ENCODE measurements around the gene RMND5B. TPM values are rescaled to one million over a fixed set of nuclear protein-coding genes. Genes with fewer than 3 reads are reported as not detected.

Gene RMND5B
- total and polyA plus RNA-seq, 8 donors = 25.3 to 72.9 (median 33.8) TPM

- Histone ChIP-seq H3K36me3 (no peaks in the 10 kb centered on the region), H3K9me3 (no peaks in the 10 kb centered on the region), H3K27ac (peak overlapping the region in 4 of 5 donors; percentile 51 to 73 (median 56)), H3K4me3 (peak overlapping the region; percentile 52 to 79 (median 54)), H3K27me3 (peaks cover 0 to 72% (median 19%) of the 10 kb centered on the region in 3 donors), H3K4me1 (peaks cover 18 to 47% (median 40%) of the 10 kb centered on the region in 4 donors)
- 13 to 26% (median 18%) methylated on average over 20 to 28 of the region's 28 CpGs for WGBS, 5 donors
- TF ChIP-seq, protein P1, sequence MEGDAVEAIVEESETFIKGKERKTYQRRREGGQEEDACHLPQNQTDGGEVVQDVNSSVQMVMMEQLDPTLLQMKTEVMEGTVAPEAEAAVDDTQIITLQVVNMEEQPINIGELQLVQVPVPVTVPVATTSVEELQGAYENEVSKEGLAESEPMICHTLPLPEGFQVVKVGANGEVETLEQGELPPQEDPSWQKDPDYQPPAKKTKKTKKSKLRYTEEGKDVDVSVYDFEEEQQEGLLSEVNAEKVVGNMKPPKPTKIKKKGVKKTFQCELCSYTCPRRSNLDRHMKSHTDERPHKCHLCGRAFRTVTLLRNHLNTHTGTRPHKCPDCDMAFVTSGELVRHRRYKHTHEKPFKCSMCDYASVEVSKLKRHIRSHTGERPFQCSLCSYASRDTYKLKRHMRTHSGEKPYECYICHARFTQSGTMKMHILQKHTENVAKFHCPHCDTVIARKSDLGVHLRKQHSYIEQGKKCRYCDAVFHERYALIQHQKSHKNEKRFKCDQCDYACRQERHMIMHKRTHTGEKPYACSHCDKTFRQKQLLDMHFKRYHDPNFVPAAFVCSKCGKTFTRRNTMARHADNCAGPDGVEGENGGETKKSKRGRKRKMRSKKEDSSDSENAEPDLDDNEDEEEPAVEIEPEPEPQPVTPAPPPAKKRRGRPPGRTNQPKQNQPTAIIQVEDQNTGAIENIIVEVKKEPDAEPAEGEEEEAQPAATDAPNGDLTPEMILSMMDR (IDR thresholded peaks at IDR 0.05) = no peak
- TF ChIP-seq POLR2A (IDR thresholded peaks at IDR 0.05) (no peak), POLR2AphosphoS5 (IDR thresholded peaks at IDR 0.05) (no peak), EP300 (IDR thresholded peaks at IDR 0.05) (no peak)
- peak; percentile 60 to 63 for DNase-seq
- intact Hi-C loops (cut with DNase I; ENCODE audit: low total_unique reads) = no loop called here
Measured at GRCh38 chr5:178114325-178115135, 16.3 kb upstream of the RMND5B start.

DNA sequence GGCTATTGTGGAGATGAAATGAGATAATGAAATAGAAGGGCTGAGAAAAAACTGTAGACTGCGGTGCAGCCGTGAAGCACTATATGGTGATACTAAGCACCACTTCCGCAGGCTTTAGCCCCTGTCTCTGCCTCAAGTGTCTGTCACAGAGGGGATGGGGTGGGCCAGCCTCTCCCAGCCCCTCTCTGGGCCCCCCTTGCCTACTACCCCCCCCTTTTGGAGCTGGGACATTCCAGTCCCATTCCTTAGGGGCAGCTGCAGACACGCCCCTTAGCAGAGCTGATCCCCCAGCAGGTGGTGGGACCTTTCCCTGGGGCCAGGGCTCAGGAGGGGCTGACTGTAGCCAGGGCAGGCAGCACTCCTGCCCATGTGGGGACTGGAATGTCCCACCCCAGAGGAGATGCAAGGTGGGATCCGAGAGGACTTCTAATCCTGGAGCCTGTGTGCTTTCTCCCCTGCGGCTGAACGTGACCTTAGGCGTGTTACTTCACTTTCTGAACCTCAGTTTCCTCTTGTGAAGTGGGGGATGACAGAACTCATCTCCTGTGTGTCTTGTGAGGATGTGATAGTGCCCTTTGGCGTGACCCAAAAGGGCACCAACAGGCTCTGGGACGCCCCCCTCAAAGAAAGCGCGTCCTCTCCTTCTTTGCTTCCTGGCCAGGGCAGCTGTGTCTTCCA is 15.5 kb upstream of the RMND5B start:
- no peak overlapping the region for H3K27ac ChIP-seq

DNA sequence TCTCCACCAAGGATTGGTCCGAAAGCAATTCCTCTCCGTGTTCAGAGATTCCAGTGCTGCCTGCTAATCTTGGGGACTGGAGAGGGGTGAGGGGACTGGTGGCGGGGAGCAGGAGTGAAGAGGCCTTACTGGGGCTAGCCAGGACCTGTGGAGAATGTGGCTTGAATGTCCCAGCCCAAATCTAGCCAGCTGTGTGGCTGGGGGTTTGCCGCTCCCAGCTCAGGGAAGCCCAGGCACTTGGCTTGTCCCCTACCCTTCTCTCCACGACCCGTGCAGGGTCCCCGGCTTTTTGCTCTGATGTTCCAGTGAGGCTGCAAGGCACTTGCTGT is 15.0 kb upstream of the RMND5B start:
- Histone ChIP-seq H3K27me3 (peaks cover 0 to 67% (median 19%) of the 10 kb centered on the region in 3 donors), H3K36me3 (no peaks in the 10 kb centered on the region), H3K4me3 (peak overlapping the region in 1 of 4 donors; percentile 22), H3K27ac (no peak overlapping the region), H3K4me1 (peaks cover 18 to 50% (median 42%) of the 10 kb centered on the region in 4 donors), H3K9me3 (no peaks in the 10 kb centered on the region)
- intact Hi-C loops (cut with DNase I; ENCODE audit: low total_unique reads) = no loop called here
- TF ChIP-seq EP300 (IDR thresholded peaks at IDR 0.05) = no peak
- no peak for TF ChIP-seq POLR2AphosphoS5 (IDR thresholded peaks at IDR 0.05)
- no peak for TF ChIP-seq POLR2A (IDR thresholded peaks at IDR 0.05)
- TF ChIP-seq, protein P1 (IDR thresholded peaks at IDR 0.05) = no peak
- 40 to 66% (median 55%) methylated on average over 7 of the region's 7 CpGs for WGBS, 5 donors
- DNase-seq = no peak

More for the DNA sequence above, 15.5 kb upstream of the RMND5B start:
- H3K9me3 ChIP-seq = no peaks in the 10 kb centered on the region
- no peaks in the 10 kb centered on the region for H3K36me3 ChIP-seq
- intact Hi-C loops (cut with DNase I; ENCODE audit: low total_unique reads) = no loop called here
- TF ChIP-seq POLR2AphosphoS5 (IDR thresholded peaks at IDR 0.05) = no peak
- TF ChIP-seq POLR2A (IDR thresholded peaks at IDR 0.05) = no peak
- TF ChIP-seq, protein P1 (IDR thresholded peaks at IDR 0.05) = no peak
- no peak for TF ChIP-seq EP300 (IDR thresholded peaks at IDR 0.05)
- H3K27me3 ChIP-seq = peaks cover 0 to 72% (median 19%) of the 10 kb centered on the region in 3 donors
- DNase-seq = no peak
- H3K4me1 ChIP-seq = peaks cover 18 to 47% (median 40%) of the 10 kb centered on the region in 4 donors
- 56 to 81% (median 76%) methylated on average over 10 to 12 of the region's 12 CpGs for WGBS, 5 donors
- peak overlapping the region in 2 of 4 donors; percentile 56 to 79 for H3K4me3 ChIP-seq

DNA sequence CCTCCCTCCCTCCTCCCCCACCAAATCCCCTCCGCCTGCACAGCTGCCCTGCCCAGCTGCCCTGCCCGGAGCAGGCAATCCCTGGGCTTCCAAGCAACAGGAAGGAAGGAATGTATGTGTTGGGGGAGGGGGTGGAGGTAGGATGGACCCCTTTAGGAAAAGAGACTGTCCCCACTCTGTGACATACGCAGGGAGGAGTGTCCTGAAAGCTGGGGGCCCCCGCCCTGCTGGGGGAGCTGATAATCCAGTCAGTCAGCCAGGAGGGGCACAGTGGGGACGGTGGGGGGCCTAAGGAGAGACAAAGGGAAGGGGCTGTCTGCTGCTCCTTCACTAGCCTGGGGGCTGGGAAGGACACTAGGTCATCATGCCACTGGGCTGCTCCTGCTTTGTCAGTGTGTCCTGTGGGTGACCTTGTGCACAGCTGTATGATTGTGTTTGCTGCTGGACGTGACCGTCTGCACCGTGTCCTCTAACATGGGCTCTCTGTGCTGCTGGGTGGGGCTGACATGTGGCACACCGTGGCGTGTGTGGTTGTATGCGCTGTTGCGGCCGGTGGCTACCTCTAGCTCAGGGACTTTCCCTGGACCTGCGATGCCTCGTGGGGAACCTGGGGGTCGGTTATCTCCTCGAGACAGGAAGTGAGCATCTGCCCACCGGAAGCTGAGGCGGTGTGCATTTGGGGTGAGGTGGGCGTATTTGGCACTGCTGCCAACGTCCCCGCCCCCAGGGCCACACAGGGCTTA is 14.5 kb upstream of the RMND5B start:
- peaks cover 0 to 66% (median 19%) of the 10 kb centered on the region in 3 donors for H3K27me3 ChIP-seq
- 23 to 42% (median 27%) methylated on average over 9 to 22 of the region's 22 CpGs for WGBS, 5 donors
- H3K36me3 ChIP-seq = no peaks in the 10 kb centered on the region
- H3K9me3 ChIP-seq = no peaks in the 10 kb centered on the region
- H3K27ac ChIP-seq = no peak overlapping the region
- peak in 1 of 2 donors; percentile 81 for DNase-seq
- TF ChIP-seq EP300 (IDR thresholded peaks at IDR 0.05) (no peak), POLR2AphosphoS5 (IDR thresholded peaks at IDR 0.05) (no peak), POLR2A (IDR thresholded peaks at IDR 0.05) (no peak)
- TF ChIP-seq, protein P1 (IDR thresholded peaks at IDR 0.05) = no peak
- intact Hi-C loops (cut with DNase I; ENCODE audit: low total_unique reads) = no loop called here
- peaks cover 23 to 55% (median 48%) of the 10 kb centered on the region in 4 donors for H3K4me1 ChIP-seq
- peak overlapping the region in 1 of 4 donors; percentile 22 for H3K4me3 ChIP-seq

Data from stomach (tissue), 9 donors.